C4-2B (cell line): Measurements from ENCODE around the gene MCCC1.
A peak's percentile ranks its signal among the peaks of the same experiment; 100 is the strongest.

Experiments
- H3K27ac ChIP-seq: fragments of 450-650 bp; 2 replicates; pipeline ENCODE4 v1.5.1; 2017
- CTCF ChIP-seq: fragments of 450-650 bp; conservative IDR thresholded peaks from 2 replicates; pipeline ENCODE4 v1.5.1; 2017; ENCODE audit warnings: mild to moderate bottlenecking
- ZFX ChIP-seq: fragments of 450-650 bp; IDR thresholded peaks from 2 replicates; pipeline ENCODE4 v1.6.1; 2017

Gene MCCC1

GRCh38 chr3:183100376-183100775 lies 1.1 kb upstream of the MCCC1 start:
- TF ChIP-seq CTCF (no peak), ZFX (no peak)
- H3K27ac ChIP-seq: peak overlapping the region; percentile 91

DNA sequence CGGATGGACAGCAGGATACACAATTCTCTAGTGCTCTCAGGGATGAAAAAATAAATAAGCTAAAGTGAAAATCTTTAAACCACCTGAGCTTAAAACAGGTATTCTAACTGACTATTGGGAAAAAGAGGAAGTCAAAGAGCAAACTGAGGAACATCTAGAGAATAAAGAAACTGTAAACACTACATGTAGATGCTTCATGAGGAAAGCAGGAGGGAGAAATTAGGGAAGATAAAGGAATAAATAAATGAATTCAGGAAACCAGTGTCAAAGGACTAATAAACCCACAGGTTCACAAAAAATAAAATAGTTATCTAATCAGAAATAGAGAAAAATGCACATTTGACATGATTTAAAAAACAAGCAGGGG lies 525 bp upstream of the MCCC1 start:
- peak overlapping the region; percentile 91 for H3K27ac ChIP-seq
- TF ChIP-seq ZFX (no peak), CTCF (no peak)

DNA sequence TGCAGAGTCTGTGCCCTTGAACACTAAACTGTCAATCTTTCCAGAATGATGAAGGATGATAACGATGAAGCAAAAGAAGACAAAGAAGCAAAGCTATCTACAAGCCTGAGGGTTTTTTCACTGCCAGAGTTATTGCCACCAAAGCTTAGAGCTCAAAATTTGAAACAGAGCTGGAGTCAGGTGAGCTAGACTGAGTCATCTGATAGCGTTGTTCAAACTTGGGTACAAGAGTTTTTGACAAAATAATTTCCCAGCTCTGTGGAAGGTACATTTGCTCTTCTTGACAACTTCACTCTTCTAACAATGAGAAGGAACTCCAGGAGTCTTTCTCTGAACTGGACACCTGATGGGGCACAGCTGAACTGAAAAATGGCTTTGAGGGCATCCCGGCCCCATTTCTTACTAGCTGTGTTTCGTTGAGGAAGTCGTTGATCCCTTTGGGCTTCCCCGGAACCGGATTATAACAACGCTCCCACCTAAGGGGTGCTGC lies 715 bp downstream of the MCCC1 start:
- peak overlapping the region; percentile 91 for H3K27ac ChIP-seq
- TF ChIP-seq ZFX (no peak), CTCF (no peak)

GRCh38 chr3:183094711-183095110 lies 4.6 kb downstream of the MCCC1 start:
- TF ChIP-seq ZFX (no peak), CTCF (no peak)
- H3K27ac ChIP-seq: peak overlapping the region; percentile 45

DNA sequence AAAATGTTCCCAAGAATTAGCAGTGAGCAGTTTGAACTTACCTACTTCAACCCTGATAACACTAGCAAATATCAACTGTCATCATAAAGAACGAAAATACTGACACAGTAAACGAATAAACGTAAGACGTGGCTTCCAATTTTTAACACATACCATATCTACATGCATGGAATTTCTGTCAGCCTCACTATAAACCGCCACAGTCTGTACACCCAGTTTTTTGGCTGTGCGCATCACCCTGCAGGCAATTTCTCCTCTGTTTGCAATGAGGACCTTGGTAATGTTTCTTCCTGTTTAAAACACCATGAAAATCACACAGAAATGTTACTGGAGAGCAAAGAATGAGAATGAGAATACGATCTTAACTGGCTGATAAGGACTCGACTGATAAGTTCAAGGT lies 7.0 kb downstream of the MCCC1 start:
- H3K27ac ChIP-seq: no peak overlapping the region
- TF ChIP-seq ZFX (no peak), CTCF (no peak)

GRCh38 chr3:183087184-183087583 lies 12.1 kb downstream of the MCCC1 start:
- no peak for TF ChIP-seq ZFX
- no peak for TF ChIP-seq CTCF
- no peak overlapping the region for H3K27ac ChIP-seq

DNA sequence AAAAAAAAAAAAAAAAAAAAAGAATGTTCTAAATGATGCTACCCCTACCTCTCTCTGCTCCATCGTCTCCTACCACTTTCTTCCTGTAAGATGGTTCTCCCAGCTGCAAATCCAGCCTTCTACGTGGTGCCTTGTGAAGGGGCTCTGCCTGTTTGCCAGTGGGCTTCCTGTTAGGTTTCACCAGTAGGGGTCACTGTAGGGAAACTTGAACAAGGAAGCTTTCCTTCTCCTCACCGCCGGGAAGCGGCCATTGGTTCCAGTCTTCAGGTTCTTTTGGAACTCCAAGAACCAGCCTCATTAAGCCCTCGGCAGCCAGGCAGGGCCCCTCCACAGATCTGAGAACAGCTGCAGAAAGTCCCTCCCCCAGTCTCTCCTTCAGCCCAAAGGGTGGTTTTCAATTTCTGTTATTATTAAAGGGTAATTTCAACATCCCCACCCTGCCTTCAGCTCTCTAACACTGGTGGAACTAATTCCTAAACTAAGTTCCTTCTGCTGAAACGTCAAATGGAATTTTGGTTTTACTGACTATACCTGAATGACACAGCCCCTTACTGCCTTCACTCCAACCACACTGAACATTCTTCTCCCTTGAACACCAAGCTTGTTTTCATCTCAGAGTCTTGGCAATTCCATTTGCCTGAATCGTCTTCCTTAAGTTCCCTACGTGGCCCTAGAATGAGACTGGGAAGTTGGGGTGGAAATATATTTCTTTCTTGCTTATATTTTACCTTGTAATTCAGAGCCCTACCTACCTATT lies 13.5 kb downstream of the MCCC1 start:
- H3K27ac ChIP-seq: no peak overlapping the region
- TF ChIP-seq ZFX (no peak), CTCF (peak; percentile 75)
